Activated naive CD4-positive, alpha-beta T cell (primary cell): Measurements from ENCODE around the gene RSL24D1.
A peak's percentile ranks its signal among the peaks of the same experiment; 100 is the strongest.
"Not testable (repeated sequence)": the region's sequence is repeated elsewhere in the genome, so short reads cannot be mapped to it uniquely, and the experiment has no call there.

Experiments
- DNase-seq, 4 experiments: peaks; one replicate each; lab custom pipeline; 2025; lab: John Stamatoyannopoulos, UW

The RSL24D1 gene

GRCh38 chr15:55204464-55204863 is 7.7 kb upstream of the RSL24D1 start:
- no peak for DNase-seq

- DNase-seq: no peak
These were observed 5.5 kb upstream of the RSL24D1 start for GRCh38 chr15:55202206-55202605.

- no peak for DNase-seq
These were observed 2.0 kb upstream of the RSL24D1 start for GRCh38 chr15:55198706-55199105.

GRCh38 chr15:55197719-55198118 is 978 bp upstream of the RSL24D1 start:
- DNase-seq: no peak

GRCh38 chr15:55197362-55197705 is 593 bp upstream of the RSL24D1 start:
- no peak for DNase-seq

GRCh38 chr15:55195996-55196395 is 745 bp downstream of the RSL24D1 start:
- DNase-seq: no peak

- DNase-seq: no peak
These were observed 2.5 kb downstream of the RSL24D1 start for GRCh38 chr15:55194256-55194655.

- DNase-seq: no peak
These were observed 10.4 kb downstream of the RSL24D1 start for GRCh38 chr15:55186331-55186730.

GRCh38 chr15:55183679-55184078 is 13.1 kb downstream of the RSL24D1 start:
- no peak for DNase-seq

- DNase-seq: no peak
These were observed 17.6 kb downstream of the RSL24D1 start for GRCh38 chr15:55179141-55179540.

GRCh38 chr15:55170361-55170760 is 26.4 kb downstream of the RSL24D1 start:
- no peak for DNase-seq

GRCh38 chr15:55168350-55168974 is 28.3 kb downstream of the RSL24D1 start:
- peak in 3 of 4 experiments; percentile 2 to 30 (median 8) for DNase-seq

GRCh38 chr15:55164284-55164683 is 32.5 kb downstream of the RSL24D1 start:
- DNase-seq: no peak

GRCh38 chr15:55151631-55152030 is 45.1 kb downstream of the RSL24D1 start:
- DNase-seq: no peak

- DNase-seq: not testable (repeated sequence)
These were observed 53.6 kb downstream of the RSL24D1 start for GRCh38 chr15:55143132-55143531.

- DNase-seq: no peak
These were observed 62.8 kb downstream of the RSL24D1 start for GRCh38 chr15:55133972-55134371.

GRCh38 chr15:55132672-55133071 is 64.1 kb downstream of the RSL24D1 start:
- DNase-seq: no peak
